DOHH2 (cell line): Measurements from ENCODE around the gene HK1.

Source experiments
- H3F3A ChIP-seq: fragments of 200-600 bp; sonication (generic), shearing (Covaris generic); 2 replicates; pipeline ENCODE4 v1.6.0; 2016; ENCODE audit warnings: antibody characterized with exemption, mild to moderate bottlenecking; ENCODE audit not compliant: control insufficient read depth, insufficient read depth
- H3K27ac ChIP-seq: fragments of 200-600 bp; sonication (generic); 2 replicates; pipeline ENCODE4 v1.5.1; 2014; ENCODE audit warnings: low read depth, mild to moderate bottlenecking, low read length, moderate library complexity
- H3K27me3 ChIP-seq: fragments of 200-600 bp; sonication (generic); 2 replicates; pipeline ENCODE4 v1.6.1; 2014; ENCODE audit warnings: mild to moderate bottlenecking, low read length, mixed read lengths; ENCODE audit not compliant: control insufficient read depth
- H3K36me3 ChIP-seq: fragments of 200-600 bp; sonication (generic); 2 replicates; pipeline ENCODE4 v1.6.1; 2014; ENCODE audit warnings: mild to moderate bottlenecking, low read length, moderate library complexity, mixed read lengths; ENCODE audit not compliant: control insufficient read depth
- H3K4me1 ChIP-seq: fragments of 200-600 bp; sonication (generic); 2 replicates; pipeline ENCODE4 v1.6.1; 2014; ENCODE audit warnings: mild to moderate bottlenecking, low read length, mixed read lengths; ENCODE audit not compliant: control insufficient read depth
- H3K4me2 ChIP-seq: fragments of 200-600 bp; sonication (generic); 2 replicates; pipeline ENCODE4 v1.6.0; 2014; ENCODE audit warnings: mild to moderate bottlenecking, low read length, moderate library complexity
- H3K4me3 ChIP-seq: fragments of 200-600 bp; sonication (generic); 2 replicates; pipeline ENCODE4 v1.5.1; 2014; ENCODE audit warnings: mild to moderate bottlenecking, low read length, mixed read lengths
- H3K79me2 ChIP-seq: fragments of 200-600 bp; sonication (generic); 2 replicates; pipeline ENCODE4 v1.6.1; 2014; ENCODE audit warnings: mild to moderate bottlenecking, low read length, mixed read lengths; ENCODE audit not compliant: control insufficient read depth
- H3K9me2 ChIP-seq: fragments of 200-600 bp; sonication (generic); replicated peaks from 2 replicates; pipeline ENCODE4 v1.6.1; 2014; ENCODE audit warnings: mild to moderate bottlenecking, low read length, mixed read lengths; ENCODE audit not compliant: control insufficient read depth
- H3K9me3 ChIP-seq: fragments of 200-600 bp; sonication (generic); 2 replicates; pipeline ENCODE4 v1.6.1; 2014; ENCODE audit warnings: antibody characterized with exemption, low read length, mixed read lengths; ENCODE audit not compliant: control insufficient read depth, insufficient read depth
- H4K20me1 ChIP-seq: fragments of 200-600 bp; sonication (generic); 2 replicates; pipeline ENCODE4 v1.6.0; 2014; ENCODE audit warnings: low read depth, mild to moderate bottlenecking, antibody characterized with exemption, low read length, moderate library complexity; ENCODE audit not compliant: control insufficient read depth, insufficient read depth
- EZH2phosphoT487 ChIP-seq: fragments of 200-600 bp; sonication (generic); IDR thresholded peaks from 2 replicates; pipeline ENCODE4 v1.6.1; 2017; ENCODE audit warnings: borderline replicate concordance, mild to moderate bottlenecking, antibody characterized with exemption, low read length, moderate library complexity, mixed read lengths
- TF ChIP-seq, protein P1 (sequence below): fragments of 200-600 bp; sonication (generic); IDR thresholded peaks from one replicate; pipeline ENCODE4 v1.5.1; 2014; ENCODE audit warnings: antibody characterized with exemption, mild to moderate bottlenecking, low read depth, low read length; ENCODE audit not compliant: poor library complexity, severe bottlenecking

The HK1 gene

DNA sequence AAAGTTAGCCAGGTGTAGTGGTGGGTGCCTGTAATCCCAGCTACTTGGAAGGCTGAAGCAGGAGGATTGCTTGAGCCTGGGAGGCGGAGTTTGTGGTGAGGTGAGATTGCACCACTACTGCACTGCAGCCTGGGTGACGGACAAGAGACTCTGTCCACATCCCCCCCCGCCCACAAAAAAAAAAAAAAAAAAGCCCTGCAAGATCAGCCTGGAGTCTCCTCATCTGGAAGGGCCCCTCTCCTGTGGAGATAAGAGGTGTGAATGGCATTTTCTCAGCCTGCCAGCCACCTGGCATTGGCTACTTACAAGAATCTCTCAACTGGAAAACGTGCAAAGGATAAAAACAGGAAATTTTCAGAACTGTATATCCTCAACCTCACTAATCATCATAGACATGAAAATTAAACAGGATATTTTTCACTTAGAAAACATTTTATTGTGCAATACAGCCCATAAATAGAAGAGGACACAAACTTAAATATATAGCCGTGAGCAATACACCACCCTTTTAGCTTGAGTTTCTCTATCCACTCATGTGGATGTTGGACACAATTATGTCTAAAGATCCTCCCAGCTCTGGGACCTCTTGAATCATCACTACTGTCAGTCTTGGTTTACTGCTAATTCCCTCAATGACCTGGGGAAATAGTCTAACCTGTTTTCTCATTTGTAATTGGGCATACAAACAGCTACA is 161.7 kb downstream of the HK1 start:
- Histone ChIP-seq H3K4me1 (no peaks in the 10 kb centered on the region), H3K27me3 (peaks cover 12% of the 10 kb centered on the region), H3K9me3 (no peaks in the 10 kb centered on the region), H3K27ac (no peak overlapping the region), H3F3A (no peaks in the 10 kb centered on the region), H3K4me3 (no peak overlapping the region), H3K9me2 (no peaks in the 10 kb centered on the region), H3K79me2 (no peaks in the 10 kb centered on the region), H4K20me1 (no peaks in the 10 kb centered on the region), H3K4me2 (no peak overlapping the region), H3K36me3 (no peaks in the 10 kb centered on the region)
- TF ChIP-seq, protein P1, sequence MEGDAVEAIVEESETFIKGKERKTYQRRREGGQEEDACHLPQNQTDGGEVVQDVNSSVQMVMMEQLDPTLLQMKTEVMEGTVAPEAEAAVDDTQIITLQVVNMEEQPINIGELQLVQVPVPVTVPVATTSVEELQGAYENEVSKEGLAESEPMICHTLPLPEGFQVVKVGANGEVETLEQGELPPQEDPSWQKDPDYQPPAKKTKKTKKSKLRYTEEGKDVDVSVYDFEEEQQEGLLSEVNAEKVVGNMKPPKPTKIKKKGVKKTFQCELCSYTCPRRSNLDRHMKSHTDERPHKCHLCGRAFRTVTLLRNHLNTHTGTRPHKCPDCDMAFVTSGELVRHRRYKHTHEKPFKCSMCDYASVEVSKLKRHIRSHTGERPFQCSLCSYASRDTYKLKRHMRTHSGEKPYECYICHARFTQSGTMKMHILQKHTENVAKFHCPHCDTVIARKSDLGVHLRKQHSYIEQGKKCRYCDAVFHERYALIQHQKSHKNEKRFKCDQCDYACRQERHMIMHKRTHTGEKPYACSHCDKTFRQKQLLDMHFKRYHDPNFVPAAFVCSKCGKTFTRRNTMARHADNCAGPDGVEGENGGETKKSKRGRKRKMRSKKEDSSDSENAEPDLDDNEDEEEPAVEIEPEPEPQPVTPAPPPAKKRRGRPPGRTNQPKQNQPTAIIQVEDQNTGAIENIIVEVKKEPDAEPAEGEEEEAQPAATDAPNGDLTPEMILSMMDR: no peak

DNA sequence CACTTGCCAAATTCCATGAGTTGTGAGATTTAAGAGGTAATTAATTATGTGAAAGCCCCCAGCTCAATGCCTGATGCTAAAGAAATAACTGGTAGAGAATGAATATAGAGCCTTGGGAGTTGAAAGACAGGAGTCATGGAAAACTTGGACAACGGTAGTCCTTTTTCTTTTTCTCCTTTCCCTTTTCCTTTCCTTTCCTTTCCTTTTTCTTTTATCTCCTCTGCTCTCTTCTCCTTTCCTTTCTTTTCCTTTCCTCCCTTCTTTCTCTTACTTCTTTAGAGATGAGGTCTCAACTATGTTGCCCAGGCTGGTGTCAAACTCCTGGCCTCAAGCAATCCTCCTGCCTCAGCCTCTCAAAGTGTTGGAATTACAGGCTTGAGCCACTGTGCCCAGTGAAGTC is 165.1 kb downstream of the HK1 start:
- Histone ChIP-seq H3K27ac (no peak overlapping the region), H3K27me3 (peaks cover 20% of the 10 kb centered on the region), H3F3A (no peaks in the 10 kb centered on the region), H3K4me3 (no peak overlapping the region), H3K4me1 (no peaks in the 10 kb centered on the region), H3K79me2 (no peaks in the 10 kb centered on the region), H3K9me3 (no peaks in the 10 kb centered on the region), H3K36me3 (no peaks in the 10 kb centered on the region), H3K9me2 (no peaks in the 10 kb centered on the region), H4K20me1 (no peaks in the 10 kb centered on the region), H3K4me2 (no peak overlapping the region)
- TF ChIP-seq EZH2phosphoT487: no peak
- TF ChIP-seq, protein P1: no peak

DNA sequence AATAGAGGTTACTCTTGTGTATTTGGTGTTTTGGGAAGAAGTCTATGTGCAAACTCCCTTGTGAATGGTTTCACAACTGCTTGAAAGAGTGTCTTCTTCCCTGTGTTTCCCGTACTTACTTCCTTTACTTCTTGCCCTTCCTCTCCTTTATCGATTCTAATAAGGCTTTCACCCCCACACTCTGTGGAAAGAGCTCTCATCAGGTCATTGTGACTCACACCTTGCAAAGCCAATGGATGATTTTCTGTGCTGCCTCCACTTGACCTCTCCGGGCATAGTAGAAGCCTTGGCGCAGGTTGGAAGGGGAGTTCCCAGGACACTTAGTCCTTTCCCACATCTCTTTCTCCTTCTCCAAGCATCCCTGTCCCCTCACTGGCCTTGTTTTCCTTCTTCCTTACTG is 166.7 kb downstream of the HK1 start:
- no peaks in the 10 kb centered on the region for H3F3A ChIP-seq
- no peak overlapping the region for H3K27ac ChIP-seq

More for the DNA sequence above, 166.7 kb downstream of the HK1 start:
- TF ChIP-seq, protein P1: no peak
- TF ChIP-seq EZH2phosphoT487: no peak
- H3K4me3 ChIP-seq: no peak overlapping the region
- H3K36me3 ChIP-seq: no peaks in the 10 kb centered on the region
- peaks cover 14% of the 10 kb centered on the region for H3K27me3 ChIP-seq
- H3K79me2 ChIP-seq: no peaks in the 10 kb centered on the region
- no peaks in the 10 kb centered on the region for H3K4me1 ChIP-seq
- H4K20me1 ChIP-seq: no peaks in the 10 kb centered on the region
- H3K9me2 ChIP-seq: no peaks in the 10 kb centered on the region
- H3K4me2 ChIP-seq: no peak overlapping the region
- no peaks in the 10 kb centered on the region for H3K9me3 ChIP-seq
